AG08395 (cell line): Measurements from ENCODE around the gene SLC24A4.

Source experiments
- DNase-seq: peaks from one replicate; pipeline ENCODE4 v3.0.0; 2012; ENCODE audit warnings: mixed read lengths, low spot score

The SLC24A4 gene

GRCh38 chr14:92520102-92521057 lies 197.4 kb downstream of the SLC24A4 start:
- DNase-seq = no peak

- no peak for DNase-seq
Measured at GRCh38 chr14:92521058-92521415, 198.1 kb downstream of the SLC24A4 start.

GRCh38 chr14:92523752-92524151 lies 200.8 kb downstream of the SLC24A4 start:
- DNase-seq = no peak

- no peak for DNase-seq
Measured at GRCh38 chr14:92524602-92525185, 201.7 kb downstream of the SLC24A4 start.

GRCh38 chr14:92525322-92526095 lies 202.5 kb downstream of the SLC24A4 start:
- no peak for DNase-seq

GRCh38 chr14:92527721-92528120 lies 204.8 kb downstream of the SLC24A4 start:
- peak; percentile 31 for DNase-seq

GRCh38 chr14:92528486-92529100 lies 205.6 kb downstream of the SLC24A4 start:
- DNase-seq = no peak

- DNase-seq = no peak
Measured at GRCh38 chr14:92529903-92530302, 206.9 kb downstream of the SLC24A4 start.

GRCh38 chr14:92531106-92531873 lies 208.3 kb downstream of the SLC24A4 start:
- no peak for DNase-seq

GRCh38 chr14:92532490-92533163 lies 209.7 kb downstream of the SLC24A4 start:
- no peak for DNase-seq

GRCh38 chr14:92534932-92535643 lies 212.1 kb downstream of the SLC24A4 start:
- DNase-seq = no peak

GRCh38 chr14:92536231-92536630 lies 213.3 kb downstream of the SLC24A4 start:
- DNase-seq = peak; percentile 83

GRCh38 chr14:92538412-92538985 lies 215.5 kb downstream of the SLC24A4 start:
- DNase-seq = no peak

- no peak for DNase-seq
Measured at GRCh38 chr14:92539419-92539818, 216.5 kb downstream of the SLC24A4 start.

GRCh38 chr14:92539875-92540274 lies 216.9 kb downstream of the SLC24A4 start:
- peak; percentile 15 for DNase-seq

GRCh38 chr14:92540472-92541048 lies 217.6 kb downstream of the SLC24A4 start:
- peak; percentile 94 for DNase-seq

GRCh38 chr14:92542766-92543554 lies 220.0 kb downstream of the SLC24A4 start:
- no peak for DNase-seq

GRCh38 chr14:92544051-92544720 lies 221.2 kb downstream of the SLC24A4 start:
- no peak for DNase-seq
